NCI-H146 treated with DMSO at 0.1 percent for 48 hours (cell line): ENCODE measurements around the gene THYN1.

Experiments used
- DNase-seq: peaks from one replicate; lab custom pipeline; 2025; ENCODE audit not compliant: unreplicated experiment; lab: John Stamatoyannopoulos, UW

Gene THYN1

GRCh38 chr11:134224710-134225664 lies 28.2 kb downstream of the THYN1 start:
- DNase-seq: peak; percentile 64

DNA sequence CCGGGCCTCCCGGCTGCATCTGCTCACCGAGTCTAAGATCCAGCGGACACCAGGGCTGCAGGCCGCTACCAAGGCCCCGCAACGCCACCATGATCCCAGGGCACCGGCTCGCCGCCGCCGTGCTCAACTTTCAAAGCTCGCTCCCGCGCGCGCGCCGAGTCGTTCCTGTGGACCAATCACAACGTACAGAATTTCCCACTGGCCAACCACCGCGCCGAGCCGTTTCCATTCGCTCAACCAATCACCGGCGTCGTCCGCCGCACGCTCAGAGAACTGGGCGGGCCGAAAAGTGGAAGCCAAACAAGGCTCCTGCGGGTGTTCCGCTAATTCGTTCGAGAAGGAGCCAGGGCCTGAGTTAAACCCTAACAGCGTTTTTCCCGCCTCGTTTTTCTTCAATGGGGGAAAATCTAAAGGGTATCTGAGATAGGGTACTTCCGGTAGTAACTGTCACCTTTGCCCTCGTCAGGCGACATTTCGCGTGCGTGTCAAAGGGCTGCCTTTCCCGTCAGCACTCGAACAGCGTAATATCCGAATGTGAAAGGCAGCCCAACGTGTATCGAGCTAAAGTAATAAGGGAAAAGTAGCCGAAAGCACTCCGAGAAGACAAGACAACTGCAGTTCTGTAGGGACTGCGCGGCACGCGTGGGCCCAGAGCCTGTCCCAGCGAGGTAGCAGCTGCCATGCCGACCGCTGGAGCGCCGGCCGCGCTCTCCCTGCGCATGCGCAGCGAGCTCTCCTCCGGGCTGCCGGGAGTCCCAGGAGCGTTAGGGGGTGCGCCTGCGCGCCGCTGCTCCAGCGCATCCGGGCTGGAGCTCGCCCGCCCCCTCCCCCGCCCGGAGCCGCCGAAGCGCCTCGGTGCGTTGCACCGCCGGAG lies 29.1 kb downstream of the THYN1 start, which contains the start of the genes NCAPD3 and VPS26B:
TSS of gene NCAPD3 (minus strand) at position 132 of the 874 bp plus-strand sequence. CDS start at position 91, 41 bp downstream.
TSS of gene VPS26B (plus strand) at position 836 of the 874 bp plus-strand sequence. CDS start 452 bp downstream, outside the sequence.
- peak; percentile 92 for DNase-seq

- no peak for DNase-seq
Measured at GRCh38 chr11:134223121-134223520, 30.0 kb downstream of the THYN1 start.

DNA sequence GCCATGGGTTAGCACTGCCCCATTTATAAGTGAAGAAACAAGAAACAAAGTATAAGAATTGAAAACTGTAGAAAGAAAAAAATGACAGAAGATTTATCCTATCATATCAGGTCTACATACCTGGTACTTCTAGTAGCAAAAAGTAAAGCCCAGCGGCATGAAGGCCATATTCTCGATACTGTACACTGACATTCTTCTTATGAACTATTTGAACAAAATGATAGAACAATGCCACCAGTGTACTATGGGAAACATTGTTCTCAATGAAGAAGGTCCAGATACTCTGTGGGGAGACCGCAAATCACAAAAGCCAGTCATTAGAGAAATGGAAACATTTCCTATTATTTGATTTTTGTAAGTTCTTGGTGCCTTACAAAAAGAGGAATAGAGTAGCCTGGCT lies 36.3 kb downstream of the THYN1 start:
- no peak for DNase-seq

DNA sequence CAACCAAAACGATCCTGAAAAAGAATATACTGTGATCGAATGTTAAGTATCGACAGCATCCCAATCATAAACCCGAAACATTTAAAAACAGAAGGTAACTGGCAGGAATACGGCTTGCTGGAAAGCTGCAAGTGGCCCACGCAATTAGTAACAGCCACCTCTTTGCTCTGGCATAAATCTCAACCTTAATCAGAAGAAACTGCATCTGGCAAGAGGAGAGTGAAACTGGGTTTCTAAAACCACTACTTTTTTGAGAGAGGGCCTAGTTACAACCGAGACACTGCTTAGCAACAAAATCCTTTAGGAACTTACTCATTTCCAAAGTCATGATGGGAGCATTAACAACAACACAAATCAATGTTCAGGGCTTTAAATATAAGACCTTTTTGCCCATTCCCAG lies 37.3 kb downstream of the THYN1 start:
- no peak for DNase-seq

- no peak for DNase-seq
Measured at GRCh38 chr11:134207538-134208239, 45.5 kb downstream of the THYN1 start.

DNA sequence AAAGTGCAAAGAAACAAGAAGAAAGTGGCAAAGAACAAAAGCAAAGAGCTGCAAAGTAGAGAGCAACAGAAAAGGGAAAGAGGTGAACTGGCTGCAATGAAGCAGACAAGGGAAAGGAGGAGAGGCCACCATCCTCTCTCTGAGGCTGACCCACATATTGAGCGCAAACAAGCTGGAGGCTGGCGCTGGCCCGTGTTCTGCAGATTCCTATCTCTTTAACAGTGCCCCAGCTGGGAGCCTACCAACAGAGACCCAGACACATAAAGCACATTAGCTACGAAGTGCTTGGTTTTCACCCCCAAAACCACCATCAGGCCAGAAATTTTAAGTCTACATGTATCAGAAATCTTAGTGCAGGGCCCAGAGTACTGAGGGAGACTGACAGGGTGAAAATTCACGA lies 47.0 kb downstream of the THYN1 start:
- no peak for DNase-seq

DNA sequence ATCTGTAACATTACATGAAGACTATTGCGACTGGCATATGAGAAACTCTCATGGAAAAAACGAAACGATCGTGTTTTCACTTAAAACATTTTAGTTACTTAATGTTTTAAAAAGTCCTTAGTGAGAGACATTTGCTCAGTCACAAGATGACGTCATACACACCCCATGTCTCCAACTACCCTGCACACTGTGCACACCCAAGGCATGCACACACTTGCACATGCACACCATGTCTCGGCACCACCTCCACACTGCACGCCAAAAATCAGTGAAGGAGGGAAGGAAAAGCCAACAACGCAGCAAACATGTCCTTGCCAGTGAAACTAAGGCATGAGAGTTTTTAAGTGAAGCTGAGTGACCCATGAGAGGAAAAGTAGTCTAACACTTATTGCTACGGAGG lies 47.4 kb downstream of the THYN1 start:
- DNase-seq: no peak

- no peak for DNase-seq
Measured at GRCh38 chr11:134202661-134203060, 50.5 kb downstream of the THYN1 start.

GRCh38 chr11:134200688-134201087 lies 52.5 kb downstream of the THYN1 start:
- no peak for DNase-seq

- DNase-seq: no peak
Measured at GRCh38 chr11:134199531-134199930, 53.6 kb downstream of the THYN1 start.
